HepG2 (cell line): Measurements from ENCODE around the gene DGAT2. TPM values are rescaled to one million over a fixed set of nuclear protein-coding genes. Genes with fewer than 3 reads are reported as not detected.

Experiments
- ATF3 ChIP-seq: sonication (generic); formaldehyde crosslinking; IDR thresholded peaks from 2 replicates; pipeline ENCODE4 v1.4.0; 2020; ENCODE audit warnings: missing genetic modification reagents
- BORCS8-MEF2B ChIP-seq: sonication (generic); formaldehyde crosslinking; IDR thresholded peaks from 2 replicates; pipeline ENCODE4 v1.8.0; 2022; ENCODE audit warnings: mild to moderate bottlenecking, missing genetic modification reagents
- CC2D1A ChIP-seq: sonication (generic); formaldehyde crosslinking; IDR thresholded peaks from 2 replicates; pipeline ENCODE4 v1.8.1; 2023; ENCODE audit warnings: mild to moderate bottlenecking, missing genetic modification reagents
- EED ChIP-seq: sonication (generic); formaldehyde crosslinking; IDR thresholded peaks from 2 replicates; pipeline ENCODE4 v1.5.0; 2020; ENCODE audit warnings: mild to moderate bottlenecking, missing genetic modification reagents
- HNF1A ChIP-seq, 2 experiments: sonication (generic) in 1 of 2; formaldehyde crosslinking in 1 of 2; IDR thresholded peaks; 2 replicates each; pipeline versions ENCODE4 v1.4.0 to v1.6.1; 2016 to 2020; ENCODE audit warnings: borderline replicate concordance in 1 of 2, low read depth in 1 of 2, mild to moderate bottlenecking in 1 of 2, missing genetic modification reagents in 1 of 2
- HNRNPUL1 ChIP-seq: fragments of 200-400 bp; formaldehyde crosslinking; IDR thresholded peaks from 2 replicates; pipeline ENCODE4 v1.6.1; 2017; ENCODE audit warnings: low read depth, mild to moderate bottlenecking, low read length, moderate library complexity
- IKZF1 ChIP-seq: fragments of 450-650 bp; IDR thresholded peaks from 2 replicates; pipeline ENCODE4 v1.7.1; 2016
- IRX3 ChIP-seq: sonication (generic); formaldehyde crosslinking; IDR thresholded peaks from 2 replicates; pipeline ENCODE4 v1.8.1; 2023; ENCODE audit warnings: mild to moderate bottlenecking, low read depth, missing genetic modification reagents, borderline replicate concordance
- KLF16 ChIP-seq, 2 experiments: sonication (generic) in 1 of 2; formaldehyde crosslinking in 1 of 2; IDR thresholded peaks; 2 replicates each; pipeline versions ENCODE4 v1.6.1 to v1.8.0; 2016 to 2023; ENCODE audit warnings: missing genetic modification reagents in 2 of 2, missing compliant biosample characterization in 1 of 2
- MEIS1 ChIP-seq: sonication (generic); formaldehyde crosslinking; IDR thresholded peaks from 2 replicates; pipeline ENCODE4 v1.9.0; 2021; ENCODE audit warnings: mild to moderate bottlenecking, missing genetic modification reagents, moderate library complexity, borderline replicate concordance
- NCOA5 ChIP-seq: sonication (generic); formaldehyde crosslinking; IDR thresholded peaks from 2 replicates; pipeline ENCODE4 v1.4.0; 2020; ENCODE audit warnings: missing genetic modification reagents
- SALL2 ChIP-seq: sonication (generic); formaldehyde crosslinking; IDR thresholded peaks from 2 replicates; pipeline ENCODE4 v1.8.1; 2023; ENCODE audit warnings: mild to moderate bottlenecking, missing genetic modification reagents, inconsistent platforms
- SIN3A ChIP-seq: IDR thresholded peaks from 2 replicates; pipeline ENCODE4 v1.6.1; 2011; ENCODE audit warnings: low read depth, mild to moderate bottlenecking, control low read depth, low read length, borderline replicate concordance
- SMAD1 ChIP-seq: sonication (generic); formaldehyde crosslinking; IDR thresholded peaks from 2 replicates; pipeline ENCODE4 v1.4.0; 2020; ENCODE audit warnings: missing genetic modification reagents, low read depth, mild to moderate bottlenecking, borderline replicate concordance
- SNAPC5 ChIP-seq: sonication (generic); formaldehyde crosslinking; IDR thresholded peaks from 2 replicates; pipeline ENCODE4 v1.8.1; 2023; ENCODE audit warnings: mild to moderate bottlenecking, missing genetic modification reagents, borderline replicate concordance
- ZNF616 ChIP-seq: sonication (generic); formaldehyde crosslinking; IDR thresholded peaks from 2 replicates; pipeline ENCODE4 v1.5.0; 2020; ENCODE audit warnings: low read depth, mild to moderate bottlenecking, missing genetic modification reagents
- ZNF737 ChIP-seq: sonication (generic); formaldehyde crosslinking; IDR thresholded peaks from 2 replicates; pipeline ENCODE4 v1.5.0; 2020; ENCODE audit warnings: missing genetic modification reagents, mild to moderate bottlenecking, borderline replicate concordance
- ZNF747 ChIP-seq: sonication (generic); formaldehyde crosslinking; IDR thresholded peaks from 2 replicates; pipeline ENCODE4 v1.8.1; 2023; ENCODE audit warnings: missing genetic modification reagents, mild to moderate bottlenecking, borderline replicate concordance
- ZNF792 ChIP-seq: IDR thresholded peaks from 2 replicates; pipeline ENCODE4 v1.6.1; 2016
- polyA plus RNA-seq, 8 experiments: library from polyadenylated mRNA; depleted of rRNA in 3 of 8; stranded (reverse) in 7 of 8; unstranded in 1 of 8; fragments of >200 nt; fragmentation: Illumina TruSeq in 4 of 8; extraction: Trizol in 4 of 8; gene quantifications; 2 replicates each; pipeline versions ENCODE4 v1.2.1 to v1.2.3, GENCODE V29; 2011 to 2016; ENCODE audit warnings: low read depth in 4 of 8, missing spikeins in 1 of 8, mixed read lengths in 1 of 8; ENCODE audit not compliant: insufficient read depth in 1 of 8
- total RNA-seq, 5 experiments: library from RNA; depleted of rRNA; stranded (reverse); fragments of >200 nt; fragmentation: Illumina TruSeq; extraction: Trizol; gene quantifications; 2 replicates each; pipeline ENCODE4 v1.2.3, GENCODE V29; 2016; ENCODE audit warnings: low read depth in 1 of 5
- TF ChIP-seq, protein P1 (sequence below): sonication (generic); formaldehyde crosslinking; IDR thresholded peaks from 2 replicates; pipeline ENCODE4 v1.5.0; 2020; ENCODE audit warnings: mild to moderate bottlenecking, missing genetic modification reagents, moderate library complexity
- TF ChIP-seq, protein P2 (sequence below): sonication (generic); formaldehyde crosslinking; IDR thresholded peaks from 2 replicates; pipeline ENCODE4 v1.5.1; 2020; ENCODE audit warnings: missing genetic modification reagents, mild to moderate bottlenecking, borderline replicate concordance

The DGAT2 gene
- total and polyA plus RNA-seq, 2 of the 13 experiments (the other 11 are each of a cell fraction or from before 2014, with no cell fraction given) = 39.0 to 65.6 TPM

DNA sequence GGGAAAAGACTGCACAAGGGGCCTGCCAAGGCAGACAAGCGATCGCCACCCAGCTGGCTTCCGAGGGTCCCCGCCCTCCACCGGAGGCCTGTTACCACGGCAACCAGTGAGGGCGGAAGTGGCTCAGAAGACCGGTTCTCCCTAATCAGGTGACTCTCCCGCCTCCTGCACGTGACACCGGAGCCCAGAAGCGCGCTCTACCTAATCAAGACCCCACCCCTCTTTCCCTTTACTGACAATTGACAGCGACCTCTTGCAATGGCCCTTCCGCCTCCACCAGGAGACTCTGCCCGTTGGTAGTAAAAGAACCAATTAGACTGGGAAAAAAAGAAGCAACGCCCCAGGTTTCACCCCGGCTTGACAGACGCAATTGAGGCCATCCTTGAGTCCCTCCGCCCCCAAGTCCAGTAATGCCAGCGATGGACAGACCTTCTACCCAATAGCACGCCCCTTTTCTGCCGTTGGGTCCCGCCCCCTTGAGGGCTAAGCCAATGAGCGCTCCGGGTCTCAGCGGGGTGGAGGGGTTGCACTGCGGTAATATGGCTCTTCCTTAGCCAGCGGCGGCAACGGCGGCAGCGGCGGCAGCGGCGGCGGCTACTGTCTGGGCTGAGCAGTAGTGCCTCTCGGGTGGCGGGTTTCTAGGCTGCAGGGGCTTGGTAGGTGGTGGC lies 46.2 kb downstream of the DGAT2 start, which contains the start of gene UVRAG (continued):
- TF ChIP-seq ZNF747 (CRISPR knock-in tag) (no peak; the same call in 1 of the 2 replicates), ZNF616 (CRISPR knock-in tag) (0 out of 2 replicates have a peak, but pooled peaks have one; percentile 35), HNF1A (IDR thresholded peaks at IDR 0.05; ENCODE audit: low read depth) (no peak), HNF1A (CRISPR knock-in tag; IDR thresholded peaks at IDR 0.05; ENCODE audit: borderline replicate concordance) (no peak), ZNF737 (CRISPR knock-in tag) (no peak), IRX3 (CRISPR knock-in tag) (no peak), HNRNPUL1 (no peak), IKZF1 (no peak), SMAD1 (0 out of 2 replicates have a peak, but pooled peaks have one; percentile 17), ATF3 (CRISPR knock-in tag) (no peak), KLF16 (CRISPR knock-in tag; IDR thresholded peaks at IDR 0.05) (peak in 1 of 2 experiments; percentile 58; a peak in 2 of 4 replicates), EED (CRISPR knock-in tag) (no peak), BORCS8-MEF2B (CRISPR knock-in tag) (no peak), ZNF792 (CRISPR knock-in tag) (peak; percentile 47; the same call in 1 of the 2 replicates), SNAPC5 (no peak), CC2D1A (CRISPR knock-in tag) (no peak), SIN3A (peak; percentile 97), SALL2 (CRISPR knock-in tag) (no peak), MEIS1 (CRISPR knock-in tag) (no peak), NCOA5 (CRISPR knock-in tag) (no peak)
- TF ChIP-seq, protein P1, sequence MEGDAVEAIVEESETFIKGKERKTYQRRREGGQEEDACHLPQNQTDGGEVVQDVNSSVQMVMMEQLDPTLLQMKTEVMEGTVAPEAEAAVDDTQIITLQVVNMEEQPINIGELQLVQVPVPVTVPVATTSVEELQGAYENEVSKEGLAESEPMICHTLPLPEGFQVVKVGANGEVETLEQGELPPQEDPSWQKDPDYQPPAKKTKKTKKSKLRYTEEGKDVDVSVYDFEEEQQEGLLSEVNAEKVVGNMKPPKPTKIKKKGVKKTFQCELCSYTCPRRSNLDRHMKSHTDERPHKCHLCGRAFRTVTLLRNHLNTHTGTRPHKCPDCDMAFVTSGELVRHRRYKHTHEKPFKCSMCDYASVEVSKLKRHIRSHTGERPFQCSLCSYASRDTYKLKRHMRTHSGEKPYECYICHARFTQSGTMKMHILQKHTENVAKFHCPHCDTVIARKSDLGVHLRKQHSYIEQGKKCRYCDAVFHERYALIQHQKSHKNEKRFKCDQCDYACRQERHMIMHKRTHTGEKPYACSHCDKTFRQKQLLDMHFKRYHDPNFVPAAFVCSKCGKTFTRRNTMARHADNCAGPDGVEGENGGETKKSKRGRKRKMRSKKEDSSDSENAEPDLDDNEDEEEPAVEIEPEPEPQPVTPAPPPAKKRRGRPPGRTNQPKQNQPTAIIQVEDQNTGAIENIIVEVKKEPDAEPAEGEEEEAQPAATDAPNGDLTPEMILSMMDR (CRISPR knock-in tag) = no peak
- TF ChIP-seq, protein P2, sequence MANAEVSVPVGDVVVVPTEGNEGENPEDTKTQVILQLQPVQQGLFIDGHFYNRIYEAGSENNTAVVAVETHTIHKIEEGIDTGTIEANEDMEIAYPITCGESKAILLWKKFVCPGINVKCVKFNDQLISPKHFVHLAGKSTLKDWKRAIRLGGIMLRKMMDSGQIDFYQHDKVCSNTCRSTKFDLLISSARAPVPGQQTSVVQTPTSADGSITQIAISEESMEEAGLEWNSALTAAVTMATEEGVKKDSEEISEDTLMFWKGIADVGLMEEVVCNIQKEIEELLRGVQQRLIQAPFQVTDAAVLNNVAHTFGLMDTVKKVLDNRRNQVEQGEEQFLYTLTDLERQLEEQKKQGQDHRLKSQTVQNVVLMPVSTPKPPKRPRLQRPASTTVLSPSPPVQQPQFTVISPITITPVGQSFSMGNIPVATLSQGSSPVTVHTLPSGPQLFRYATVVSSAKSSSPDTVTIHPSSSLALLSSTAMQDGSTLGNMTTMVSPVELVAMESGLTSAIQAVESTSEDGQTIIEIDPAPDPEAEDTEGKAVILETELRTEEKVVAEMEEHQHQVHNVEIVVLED (CRISPR knock-in tag) = no peak
